ENCODE data around the gene STYXL2.

Gene STYXL2

GRCh38 chr1:167057241-167057688, 36.6 kb upstream of the STYXL2 start:
- TF ChIP-seq CTCF (IDR thresholded peaks at IDR 0.05; ENCODE audit: low read depth, low read length), result peak; percentile 74
- in situ Hi-C loops (cut with HindIII; ENCODE audit: low sequenced_read_pairs), result loop anchor here (25.0 kb wide), 1 partner anchor 380 kb away; no protein-coding TSS in a partner anchor
- DNase-seq (ENCODE audit: low read depth, low spot score), result peak; percentile 72
- no peak overlapping the region for H3K4me3 ChIP-seq (ENCODE audit: low read depth, low read length)

- H3K4me3 ChIP-seq (ENCODE audit: low read depth, low read length), result no peak overlapping the region
- peak; percentile 60 for DNase-seq (ENCODE audit: low read depth, low spot score)
- in situ Hi-C loops (cut with HindIII; ENCODE audit: low sequenced_read_pairs), result loop anchor here (25.0 kb wide), 1 partner anchor 378 kb away; no protein-coding TSS in a partner anchor
- peak; percentile 92 for TF ChIP-seq CTCF (IDR thresholded peaks at IDR 0.05; ENCODE audit: low read depth, low read length)
Observed at GRCh38 chr1:167059045-167059808, 34.6 kb upstream of the STYXL2 start.

- no peak overlapping the region for H3K4me3 ChIP-seq (ENCODE audit: low read depth, low read length)
- no peak for TF ChIP-seq CTCF (IDR thresholded peaks at IDR 0.05; ENCODE audit: low read depth, low read length)
- in situ Hi-C loops (cut with HindIII; ENCODE audit: low sequenced_read_pairs), result loop anchor here (25.0 kb wide), 1 partner anchor 378 kb away; no protein-coding TSS in a partner anchor
- DNase-seq (ENCODE audit: low read depth, low spot score), result no peak
Observed at GRCh38 chr1:167059809-167060107, 34.1 kb upstream of the STYXL2 start.

- in situ Hi-C loops (cut with HindIII; ENCODE audit: low sequenced_read_pairs), result loop anchor here (25.0 kb wide), 1 partner anchor 377 kb away; no protein-coding TSS in a partner anchor
- no peak overlapping the region for H3K4me3 ChIP-seq (ENCODE audit: low read depth, low read length)
- peak; percentile 52 for TF ChIP-seq CTCF (IDR thresholded peaks at IDR 0.05; ENCODE audit: low read depth, low read length)
- peak; percentile 14 for DNase-seq (ENCODE audit: low read depth, low spot score)
Observed at GRCh38 chr1:167060141-167061072, 33.5 kb upstream of the STYXL2 start.

- no peak overlapping the region for H3K4me3 ChIP-seq (ENCODE audit: low read depth, low read length)
- no peak for TF ChIP-seq CTCF (IDR thresholded peaks at IDR 0.05; ENCODE audit: low read depth, low read length)
- DNase-seq (ENCODE audit: low read depth, low spot score), result no peak
- in situ Hi-C loops (cut with HindIII; ENCODE audit: low sequenced_read_pairs), result loop anchor here (25.0 kb wide), 1 partner anchor 376 kb away; no protein-coding TSS in a partner anchor
Observed at GRCh38 chr1:167061073-167061464, 32.8 kb upstream of the STYXL2 start.

GRCh38 chr1:167064621-167065020, 29.3 kb upstream of the STYXL2 start:
- no peak for DNase-seq (ENCODE audit: low read depth, low spot score)
- in situ Hi-C loops (cut with HindIII; ENCODE audit: low sequenced_read_pairs), result loop anchor here (25.0 kb wide), 1 partner anchor 373 kb away; no protein-coding TSS in a partner anchor
- TF ChIP-seq CTCF (IDR thresholded peaks at IDR 0.05; ENCODE audit: low read depth, low read length), result no peak
- no peak overlapping the region for H3K4me3 ChIP-seq (ENCODE audit: low read depth, low read length)

Data from astrocyte of the spinal cord (primary cell).